ENCODE data around the gene RBBP6. TPM values are rescaled to one million over a fixed set of nuclear protein-coding genes. Genes with fewer than 3 reads are reported as not detected.

The RBBP6 gene
- total and polyA plus RNA-seq, 9 of the 15 experiments (the other 6 are each of a cell fraction or from before 2014, with no cell fraction given) = 19.2 to 76.6 (median 42.7) TPM

GRCh38 chr16:24572069-24572468, 32.7 kb downstream of the RBBP6 start (continued):
- TF ChIP-seq, protein P1, sequence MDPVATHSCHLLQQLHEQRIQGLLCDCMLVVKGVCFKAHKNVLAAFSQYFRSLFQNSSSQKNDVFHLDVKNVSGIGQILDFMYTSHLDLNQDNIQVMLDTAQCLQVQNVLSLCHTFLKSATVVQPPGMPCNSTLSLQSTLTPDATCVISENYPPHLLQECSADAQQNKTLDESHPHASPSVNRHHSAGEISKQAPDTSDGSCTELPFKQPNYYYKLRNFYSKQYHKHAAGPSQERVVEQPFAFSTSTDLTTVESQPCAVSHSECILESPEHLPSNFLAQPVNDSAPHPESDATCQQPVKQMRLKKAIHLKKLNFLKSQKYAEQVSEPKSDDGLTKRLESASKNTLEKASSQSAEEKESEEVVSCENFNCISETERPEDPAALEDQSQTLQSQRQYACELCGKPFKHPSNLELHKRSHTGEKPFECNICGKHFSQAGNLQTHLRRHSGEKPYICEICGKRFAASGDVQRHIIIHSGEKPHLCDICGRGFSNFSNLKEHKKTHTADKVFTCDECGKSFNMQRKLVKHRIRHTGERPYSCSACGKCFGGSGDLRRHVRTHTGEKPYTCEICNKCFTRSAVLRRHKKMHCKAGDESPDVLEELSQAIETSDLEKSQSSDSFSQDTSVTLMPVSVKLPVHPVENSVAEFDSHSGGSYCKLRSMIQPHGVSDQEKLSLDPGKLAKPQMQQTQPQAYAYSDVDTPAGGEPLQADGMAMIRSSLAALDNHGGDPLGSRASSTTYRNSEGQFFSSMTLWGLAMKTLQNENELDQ (CRISPR knock-in tag; IDR thresholded peaks at IDR 0.05; ENCODE audit: borderline replicate concordance) = no peak
- TF ChIP-seq LEF1 (IDR thresholded peaks at IDR 0.05) (no peak), SRSF3 (IDR thresholded peaks at IDR 0.05; ENCODE audit: insufficient read depth, low read length) (no peak), RBM15 (IDR thresholded peaks at IDR 0.05; ENCODE audit: insufficient read depth, low read length) (no peak), POLR2B (IDR thresholded peaks at IDR 0.05; ENCODE audit: low read depth, partially characterized antibody) (peak; percentile 44), HIVEP1 (CRISPR knock-in tag; IDR thresholded peaks at IDR 0.05) (no peak), E2F8 (IDR thresholded peaks at IDR 0.05; ENCODE audit: low read depth, partially characterized antibody) (peak; percentile 30), MTA1 (IDR thresholded peaks at IDR 0.05; ENCODE audit: borderline replicate concordance) (no peak), NRF1 (conservative IDR thresholded peaks at IDR 0.05 in 1 of 2, IDR thresholded peaks at IDR 0.05 in 1 of 2) (no peak), PYGO2 (tag; IDR thresholded peaks at IDR 0.05) (no peak), PBX2 (CRISPR knock-in tag; IDR thresholded peaks at IDR 0.05; ENCODE audit: low read depth) (no peak), PBX2 (tag; conservative IDR thresholded peaks at IDR 0.05; ENCODE audit: low read depth) (no peak), ZNF316 (IDR thresholded peaks at IDR 0.05) (peak; percentile 77), ZNF551 (CRISPR knock-in tag; IDR thresholded peaks at IDR 0.05) (no peak)
- TF ChIP-seq, protein P2, sequence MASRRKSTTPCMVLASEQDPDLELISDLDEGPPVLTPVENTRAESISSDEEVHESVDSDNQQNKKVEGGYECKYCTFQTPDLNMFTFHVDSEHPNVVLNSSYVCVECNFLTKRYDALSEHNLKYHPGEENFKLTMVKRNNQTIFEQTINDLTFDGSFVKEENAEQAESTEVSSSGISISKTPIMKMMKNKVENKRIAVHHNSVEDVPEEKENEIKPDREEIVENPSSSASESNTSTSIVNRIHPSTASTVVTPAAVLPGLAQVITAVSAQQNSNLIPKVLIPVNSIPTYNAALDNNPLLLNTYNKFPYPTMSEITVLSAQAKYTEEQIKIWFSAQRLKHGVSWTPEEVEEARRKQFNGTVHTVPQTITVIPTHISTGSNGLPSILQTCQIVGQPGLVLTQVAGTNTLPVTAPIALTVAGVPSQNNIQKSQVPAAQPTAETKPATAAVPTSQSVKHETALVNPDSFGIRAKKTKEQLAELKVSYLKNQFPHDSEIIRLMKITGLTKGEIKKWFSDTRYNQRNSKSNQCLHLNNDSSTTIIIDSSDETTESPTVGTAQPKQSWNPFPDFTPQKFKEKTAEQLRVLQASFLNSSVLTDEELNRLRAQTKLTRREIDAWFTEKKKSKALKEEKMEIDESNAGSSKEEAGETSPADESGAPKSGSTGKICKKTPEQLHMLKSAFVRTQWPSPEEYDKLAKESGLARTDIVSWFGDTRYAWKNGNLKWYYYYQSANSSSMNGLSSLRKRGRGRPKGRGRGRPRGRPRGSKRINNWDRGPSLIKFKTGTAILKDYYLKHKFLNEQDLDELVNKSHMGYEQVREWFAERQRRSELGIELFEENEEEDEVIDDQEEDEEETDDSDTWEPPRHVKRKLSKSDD (conservative IDR thresholded peaks at IDR 0.05; ENCODE audit: low read length) = no peak
